Measurements from ENCODE around the gene THAP2. TPM values are rescaled to one million over a fixed set of nuclear protein-coding genes. Genes with fewer than 3 reads are reported as not detected.
A peak's percentile ranks its signal among the peaks of the same experiment; 100 is the strongest.

THAP2 gene
- total and polyA plus RNA-seq, 8 donors = 5.2 to 20.6 (median 12.8) TPM

DNA sequence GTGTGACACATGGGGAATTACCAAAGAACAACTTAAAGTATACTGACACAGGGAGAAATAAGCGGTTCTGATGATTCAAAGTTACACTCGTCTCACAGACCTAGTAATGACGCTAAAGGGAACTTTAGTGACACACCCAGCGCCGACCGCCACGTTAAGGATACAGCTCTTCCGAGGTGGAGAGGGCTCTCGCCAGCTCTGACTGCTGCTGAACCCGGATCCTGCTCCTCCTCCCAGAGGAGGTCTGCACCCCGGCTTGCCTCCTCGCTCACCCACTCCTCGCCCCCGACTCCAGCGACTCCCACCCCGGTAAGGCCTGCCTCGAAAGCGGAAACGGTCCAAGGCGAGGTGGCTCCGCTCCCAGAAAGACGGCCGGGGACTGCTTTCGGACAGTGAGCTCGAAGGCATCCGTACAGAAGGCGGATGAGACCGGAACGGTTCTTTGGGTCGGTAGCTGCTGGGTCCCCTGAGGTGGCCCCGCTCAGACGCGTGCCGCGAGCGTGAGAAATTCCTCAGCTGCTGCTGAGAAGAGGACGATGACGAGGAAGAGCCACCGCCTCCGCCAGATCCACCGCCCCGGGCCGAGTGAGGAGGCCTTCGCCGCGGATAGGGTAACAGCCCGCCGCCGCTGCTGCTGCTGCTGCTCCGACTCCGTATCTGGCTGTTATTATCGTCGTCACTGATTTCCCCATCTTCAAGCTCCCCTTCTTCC lies 1.1 kb upstream of the THAP2 start:
- intact Hi-C loops (cut with DNase I) = no loop called here
- H3K9me3 ChIP-seq = no peaks in the 10 kb centered on the region
- DNase-seq = peak; percentile 62 to 89 (median 74)

DNA sequence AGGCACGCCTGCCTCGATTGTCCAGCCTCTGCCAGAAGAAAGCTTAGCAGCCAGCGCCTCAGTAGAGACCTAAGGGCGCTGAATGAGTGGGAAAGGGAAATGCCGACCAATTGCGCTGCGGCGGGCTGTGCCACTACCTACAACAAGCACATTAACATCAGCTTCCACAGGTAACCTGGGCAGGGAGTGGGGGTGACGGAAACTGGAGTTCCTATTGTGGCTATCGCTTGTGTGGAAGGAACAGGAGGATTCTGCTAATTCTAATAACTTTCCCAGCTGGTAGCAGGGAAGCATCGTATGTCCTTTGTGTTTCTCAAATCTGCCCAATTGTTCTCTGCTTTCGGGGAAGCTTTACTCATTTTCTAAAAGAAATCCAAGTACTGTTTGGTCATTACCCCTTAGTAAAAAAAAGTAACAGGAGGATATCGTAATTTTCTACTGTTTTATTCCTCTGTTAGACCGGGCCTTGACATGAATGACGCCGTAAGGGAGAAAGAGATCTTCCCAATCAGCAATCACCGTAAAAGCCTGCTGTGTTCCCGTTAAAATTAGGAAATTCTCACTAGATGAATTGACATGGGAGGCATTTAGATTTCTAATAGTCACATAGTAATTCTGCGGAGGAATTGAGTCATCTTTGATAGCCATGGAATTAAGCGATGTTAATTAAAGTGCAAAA lies 449 bp downstream of the THAP2 start:
- intact Hi-C loops (cut with DNase I) = no loop called here
- DNase-seq (no peak), ATAC-seq (peak; percentile 22)
- Histone ChIP-seq H3K27ac (peak overlapping the region; percentile 98 to 99), H3K36me3 (peaks cover 0 to 6% of the 10 kb centered on the region in 2 donors), H3K27me3 (no peaks in the 10 kb centered on the region), H3K9me3 (no peaks in the 10 kb centered on the region), H3K4me1 (peaks cover 11 to 43% of the 10 kb centered on the region in 2 donors), H3K4me3 (peak overlapping the region; percentile 73 to 95)
- TF ChIP-seq, protein P1, sequence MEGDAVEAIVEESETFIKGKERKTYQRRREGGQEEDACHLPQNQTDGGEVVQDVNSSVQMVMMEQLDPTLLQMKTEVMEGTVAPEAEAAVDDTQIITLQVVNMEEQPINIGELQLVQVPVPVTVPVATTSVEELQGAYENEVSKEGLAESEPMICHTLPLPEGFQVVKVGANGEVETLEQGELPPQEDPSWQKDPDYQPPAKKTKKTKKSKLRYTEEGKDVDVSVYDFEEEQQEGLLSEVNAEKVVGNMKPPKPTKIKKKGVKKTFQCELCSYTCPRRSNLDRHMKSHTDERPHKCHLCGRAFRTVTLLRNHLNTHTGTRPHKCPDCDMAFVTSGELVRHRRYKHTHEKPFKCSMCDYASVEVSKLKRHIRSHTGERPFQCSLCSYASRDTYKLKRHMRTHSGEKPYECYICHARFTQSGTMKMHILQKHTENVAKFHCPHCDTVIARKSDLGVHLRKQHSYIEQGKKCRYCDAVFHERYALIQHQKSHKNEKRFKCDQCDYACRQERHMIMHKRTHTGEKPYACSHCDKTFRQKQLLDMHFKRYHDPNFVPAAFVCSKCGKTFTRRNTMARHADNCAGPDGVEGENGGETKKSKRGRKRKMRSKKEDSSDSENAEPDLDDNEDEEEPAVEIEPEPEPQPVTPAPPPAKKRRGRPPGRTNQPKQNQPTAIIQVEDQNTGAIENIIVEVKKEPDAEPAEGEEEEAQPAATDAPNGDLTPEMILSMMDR (IDR thresholded peaks at IDR 0.05) = no peak

More for the DNA sequence above, 1.1 kb upstream of the THAP2 start:
- ATAC-seq = peak; percentile 54
- Histone ChIP-seq H3K36me3 (peaks cover 0 to 21% of the 10 kb centered on the region in 2 donors), H3K4me1 (peaks cover 11 to 44% of the 10 kb centered on the region in 2 donors), H3K27ac (peak overlapping the region; percentile 98 to 99), H3K27me3 (no peaks in the 10 kb centered on the region), H3K4me3 (peak overlapping the region; percentile 73 to 95)
- TF ChIP-seq, protein P1 (IDR thresholded peaks at IDR 0.05) = no peak

DNA sequence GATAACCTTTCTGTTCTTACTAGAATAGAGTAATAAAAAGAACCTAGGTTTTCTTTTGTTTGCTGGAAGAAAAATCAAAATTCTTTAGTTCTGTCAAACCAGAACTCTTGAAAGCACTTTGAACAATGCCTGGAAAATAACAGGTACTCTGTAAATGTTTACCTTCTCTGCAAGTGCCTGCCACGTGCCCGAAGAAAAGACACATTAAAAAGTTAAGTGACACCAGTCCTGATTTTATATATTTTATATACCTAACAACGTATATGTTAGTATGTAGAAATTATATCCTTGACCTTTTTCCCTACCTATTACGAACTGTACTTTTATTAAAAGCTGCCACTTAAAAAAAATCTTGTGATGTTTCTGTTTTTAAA lies 976 bp downstream of the THAP2 start:
- Histone ChIP-seq H3K36me3 (peaks cover 0 to under 1% of the 10 kb centered on the region in 2 donors), H3K27ac (peak overlapping the region; percentile 98 to 99), H3K4me3 (peak overlapping the region; percentile 73 to 95), H3K9me3 (no peaks in the 10 kb centered on the region), H3K4me1 (peaks cover 11 to 38% of the 10 kb centered on the region in 2 donors), H3K27me3 (no peaks in the 10 kb centered on the region)
- intact Hi-C loops (cut with DNase I) = no loop called here
- DNase-seq (peak in 1 of 4 donors; percentile 20), ATAC-seq (no peak)
- TF ChIP-seq, protein P1 (IDR thresholded peaks at IDR 0.05) = no peak

DNA sequence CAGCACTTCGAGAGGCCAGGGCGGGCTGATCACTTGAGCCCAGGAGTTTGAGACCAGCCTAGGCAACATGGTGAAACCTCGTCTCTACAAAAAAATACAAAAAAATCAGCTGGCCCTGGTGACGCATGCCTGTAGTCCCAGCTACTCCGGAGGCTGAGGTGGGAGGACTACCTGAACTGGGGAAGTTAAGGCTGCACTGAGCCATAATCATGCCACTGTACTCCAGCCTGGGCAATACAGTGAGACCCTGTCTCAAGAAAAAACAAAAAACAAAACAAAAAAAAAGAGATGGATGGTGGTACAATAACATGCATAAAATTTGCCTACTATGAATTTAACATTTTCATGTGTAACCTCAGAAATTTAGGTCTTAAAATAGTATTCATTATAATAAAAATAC lies 2.2 kb downstream of the THAP2 start:
- Histone ChIP-seq H3K4me1 (peaks cover 4 to 27% of the 10 kb centered on the region in 2 donors), H3K36me3 (no peaks in the 10 kb centered on the region), H3K27ac (no peak overlapping the region), H3K9me3 (no peaks in the 10 kb centered on the region), H3K27me3 (no peaks in the 10 kb centered on the region), H3K4me3 (no peak overlapping the region)
- no peak for ATAC-seq
- TF ChIP-seq, protein P1 (IDR thresholded peaks at IDR 0.05) = no peak
- intact Hi-C loops (cut with DNase I) = no loop called here
- no peak for DNase-seq

DNA sequence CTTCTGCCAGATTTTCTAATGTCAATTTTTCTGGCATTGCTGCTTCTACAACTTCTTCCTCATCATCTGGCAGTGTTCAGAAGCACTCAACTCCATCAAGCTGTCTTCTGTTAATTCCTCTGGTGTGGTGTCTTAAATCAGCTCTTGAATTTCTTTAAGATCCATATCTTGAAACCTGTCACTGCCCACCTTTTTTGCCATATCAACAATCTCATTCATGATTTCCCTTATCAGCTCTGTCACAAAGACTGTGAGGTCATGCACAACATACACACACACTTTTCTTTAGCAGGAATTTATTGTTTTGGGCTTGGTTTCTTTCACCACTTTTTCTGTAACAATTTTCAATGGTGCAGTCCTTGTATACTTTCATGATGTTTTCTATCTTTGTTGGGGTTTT lies 7.2 kb downstream of the THAP2 start:
- Histone ChIP-seq H3K4me3 (no peak overlapping the region), H3K9me3 (no peaks in the 10 kb centered on the region), H3K27ac (no peak overlapping the region), H3K4me1 (peaks cover 0 to under 1% of the 10 kb centered on the region in 2 donors), H3K36me3 (no peaks in the 10 kb centered on the region), H3K27me3 (no peaks in the 10 kb centered on the region)
- DNase-seq (no peak), ATAC-seq (no peak)
- intact Hi-C loops (cut with DNase I) = no loop called here
- TF ChIP-seq, protein P1 (IDR thresholded peaks at IDR 0.05) = no peak
